NCI-H2196 treated with DMSO at 0.1 percent for 48 hours (cell line): Measurements from ENCODE around the gene MDGA2.
"Not testable (repeated sequence)": the region's sequence is repeated elsewhere in the genome, so short reads cannot be mapped to it uniquely, and the experiment has no call there.

Experiments
- DNase-seq: peaks from one replicate; lab custom pipeline; 2025; ENCODE audit not compliant: unreplicated experiment; lab: John Stamatoyannopoulos, UW

Gene MDGA2

DNA sequence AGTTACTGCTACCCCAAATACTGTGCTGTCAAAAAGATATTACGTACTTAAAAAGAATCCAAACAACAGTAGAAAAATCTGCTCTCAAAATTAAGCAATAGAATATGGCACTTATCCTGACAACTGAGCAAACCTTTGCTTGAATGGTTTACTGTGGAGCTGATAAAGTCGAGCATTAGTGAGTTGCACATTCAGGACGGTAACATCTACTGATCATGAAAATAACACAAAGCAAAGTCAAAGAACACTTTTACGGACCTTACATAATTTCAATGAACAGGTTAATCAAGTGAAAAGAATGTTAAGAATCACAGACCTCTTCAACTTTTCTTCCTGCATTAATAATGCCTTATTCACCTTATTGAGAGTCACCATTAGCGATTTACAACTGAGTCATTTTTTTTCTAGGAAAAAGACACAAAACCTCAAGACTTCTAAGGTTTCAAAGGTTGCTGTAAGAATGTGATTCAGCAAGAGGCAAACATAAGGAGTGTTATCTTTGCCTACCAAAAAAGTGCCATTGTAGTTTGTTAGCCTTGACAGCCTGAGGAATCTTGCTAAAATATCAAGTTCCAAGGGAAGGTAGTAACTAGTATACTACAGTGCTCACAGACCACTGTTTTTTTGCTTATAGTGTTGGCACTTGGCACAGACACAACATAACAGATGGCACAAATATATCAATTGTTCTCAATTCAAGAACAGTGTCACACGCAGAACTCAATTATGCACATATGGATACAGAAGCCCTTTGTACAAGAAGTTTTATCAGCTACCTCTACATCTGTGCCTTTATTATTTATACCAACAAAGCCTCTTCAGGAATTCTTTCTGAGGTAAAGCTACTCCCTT lies 689.6 kb downstream of the MDGA2 start:
- no peak for DNase-seq

DNA sequence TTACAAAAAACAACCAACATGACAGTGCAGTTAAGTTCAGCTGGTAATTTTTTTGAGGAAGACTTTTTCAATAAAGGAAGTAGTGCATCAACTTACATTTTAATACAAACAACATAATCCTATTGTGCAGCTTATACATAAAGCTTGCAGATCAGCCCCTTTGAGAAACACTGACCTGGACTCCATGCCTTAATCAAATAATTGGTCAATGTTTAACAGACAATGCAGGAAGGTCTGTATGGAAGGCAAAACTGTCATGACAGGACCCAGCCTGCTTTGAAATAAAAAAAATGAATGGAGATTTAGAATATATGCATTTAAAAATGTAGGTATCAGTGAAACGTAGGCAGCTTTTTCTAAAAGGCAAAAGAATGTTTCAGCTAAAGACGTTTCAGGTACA lies 702.1 kb downstream of the MDGA2 start:
- no peak for DNase-seq

DNA sequence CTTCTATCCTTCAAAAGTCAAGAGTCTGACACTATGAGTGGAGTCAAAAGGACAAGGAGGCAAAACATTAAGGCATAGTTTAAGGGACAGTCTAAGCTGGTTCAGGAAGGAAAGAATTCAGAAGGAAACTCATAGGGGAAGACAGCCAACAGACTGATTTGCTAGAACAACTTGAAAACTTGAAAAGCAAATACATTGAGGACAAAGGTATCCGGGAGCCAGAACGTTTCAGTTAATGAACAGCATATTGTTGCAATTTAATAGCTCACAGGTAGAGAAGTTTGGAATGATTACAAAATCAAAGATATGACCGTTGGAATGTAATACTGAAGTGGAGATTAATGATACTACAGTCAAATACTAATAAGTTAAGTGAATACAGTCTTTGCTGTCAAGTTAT lies 711.0 kb downstream of the MDGA2 start:
- no peak for DNase-seq

DNA sequence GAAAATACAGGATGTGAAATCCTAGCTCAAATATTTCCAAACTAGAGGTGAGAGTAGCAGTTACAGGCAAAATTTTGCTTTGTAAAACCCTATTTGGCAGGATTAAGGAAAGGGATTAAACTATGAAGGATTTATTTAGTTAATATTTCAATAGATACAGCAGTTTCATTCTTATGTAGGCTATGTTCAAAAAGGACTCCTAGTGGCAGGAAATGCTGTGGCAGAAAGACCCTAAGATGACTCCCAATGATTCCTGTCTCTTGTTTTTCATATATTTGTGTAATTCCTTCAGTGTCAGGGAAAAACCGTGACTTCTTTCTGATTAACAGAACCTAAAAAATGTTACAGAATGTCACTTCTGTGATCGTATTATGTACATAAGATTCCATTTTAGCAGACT lies 724.3 kb downstream of the MDGA2 start:
- DNase-seq, result no peak

DNA sequence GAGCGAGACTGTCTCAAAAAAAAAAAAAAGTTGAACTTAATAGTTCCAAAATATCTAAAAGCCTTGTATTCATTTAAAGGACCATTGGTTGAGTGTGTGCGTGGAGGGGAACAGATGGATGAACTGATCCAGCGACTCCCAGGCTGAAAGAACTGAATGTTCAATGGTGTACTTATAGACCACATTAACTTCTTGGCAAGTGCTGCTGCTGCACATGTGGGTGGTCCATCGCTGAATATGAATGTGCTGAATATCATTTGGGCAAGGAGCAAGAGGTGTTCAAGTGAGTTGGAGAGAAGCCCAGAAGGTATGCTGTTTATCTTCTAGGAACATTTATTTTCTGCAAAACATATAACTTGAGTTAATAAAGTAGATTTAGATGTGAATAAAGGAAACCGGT lies 734.8 kb downstream of the MDGA2 start:
- no peak for DNase-seq

DNA sequence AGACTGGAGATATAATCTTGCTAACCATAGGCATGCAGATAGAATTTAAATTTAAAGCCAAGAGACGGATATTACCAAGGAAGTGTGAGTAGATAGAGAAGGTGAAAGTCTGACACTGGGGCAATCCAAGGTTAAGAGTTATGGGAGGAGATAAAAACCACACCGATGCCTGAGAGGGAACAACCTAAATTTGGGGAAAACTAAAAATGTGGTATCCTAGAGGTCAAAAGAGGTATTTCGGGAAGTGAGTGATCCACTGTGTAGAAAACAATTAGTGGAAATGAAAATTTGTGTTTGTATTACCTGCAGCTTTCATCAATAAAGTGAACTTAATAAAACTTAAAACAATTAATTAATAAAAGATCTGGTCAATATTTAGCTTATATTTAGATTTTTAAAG lies 754.9 kb downstream of the MDGA2 start:
- DNase-seq, result no peak

DNA sequence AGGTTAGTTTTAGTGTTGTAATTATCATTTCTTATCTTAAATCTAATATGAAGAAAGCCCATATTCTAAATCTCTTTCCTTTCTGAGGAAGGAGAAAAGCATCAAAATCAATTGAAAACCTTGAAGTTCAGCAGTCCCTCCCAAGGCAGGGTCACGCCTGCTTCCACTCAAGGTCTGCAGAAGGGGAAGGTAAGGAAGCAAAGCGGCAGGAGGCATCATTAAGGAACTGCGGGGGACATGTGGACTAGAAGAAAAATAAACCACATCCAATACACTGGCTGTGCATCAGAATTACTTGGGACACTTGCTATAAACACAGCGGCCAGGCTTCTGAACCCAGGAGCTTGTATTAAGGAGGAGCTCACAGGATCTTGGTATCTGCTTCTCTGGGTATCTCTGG lies 759.9 kb downstream of the MDGA2 start:
- DNase-seq, result not testable (repeated sequence)

DNA sequence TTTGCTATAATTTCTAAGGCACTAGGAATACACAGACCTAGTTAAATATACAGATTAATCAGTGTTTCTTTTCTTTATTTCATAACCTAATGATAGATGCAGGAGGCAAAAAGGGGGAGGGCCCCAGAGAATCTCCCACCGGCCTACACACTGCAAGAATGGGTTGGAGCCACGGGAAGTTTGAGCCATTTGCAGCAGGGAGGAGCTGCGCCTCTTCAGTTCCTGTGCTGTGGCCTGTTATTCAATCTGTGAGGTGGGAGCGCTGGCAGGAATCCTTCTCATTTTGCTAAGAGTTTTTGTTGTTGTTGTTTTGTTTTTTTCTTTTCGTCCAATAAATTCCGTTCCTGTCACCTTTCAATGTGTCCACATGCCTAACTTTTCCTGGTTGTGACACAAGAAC lies 772.6 kb downstream of the MDGA2 start:
- DNase-seq, result no peak

DNA sequence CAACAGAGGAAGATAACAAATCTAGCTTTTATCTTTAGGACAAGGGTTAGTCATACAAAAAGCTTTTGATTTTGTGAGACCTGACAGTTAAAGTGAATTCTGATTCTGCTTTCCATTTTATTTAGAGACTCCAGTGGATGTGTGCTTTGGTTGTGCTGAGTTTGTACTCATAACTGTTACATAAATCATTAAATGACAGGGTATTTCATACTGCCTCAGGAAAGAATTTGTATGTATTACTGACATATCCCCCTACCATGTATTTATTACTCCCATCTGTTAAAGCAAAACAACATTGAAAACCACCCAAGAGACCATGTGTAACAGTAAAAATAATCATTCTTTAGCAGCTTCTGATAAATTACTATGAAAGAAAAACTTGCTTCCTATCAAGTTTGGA lies 780.9 kb downstream of the MDGA2 start:
- no peak for DNase-seq

DNA sequence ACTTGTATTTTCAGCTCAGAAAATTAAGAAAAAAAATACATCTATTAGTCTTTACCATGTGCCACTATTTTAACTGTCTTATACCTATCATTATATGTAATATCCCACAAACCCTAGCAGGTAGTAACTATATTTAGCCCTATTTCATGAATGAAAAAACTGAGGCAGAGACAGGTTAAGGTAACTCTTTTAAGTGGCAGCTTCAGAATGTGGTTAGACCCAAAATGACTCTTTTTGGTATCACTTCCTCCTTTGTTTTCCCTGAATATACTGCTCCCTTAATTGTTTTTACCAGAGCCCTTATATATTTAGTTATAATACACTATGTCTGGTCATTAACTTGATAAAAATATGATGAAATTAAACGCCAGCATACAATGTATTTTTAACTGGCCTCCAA lies 788.3 kb downstream of the MDGA2 start:
- DNase-seq, result no peak

DNA sequence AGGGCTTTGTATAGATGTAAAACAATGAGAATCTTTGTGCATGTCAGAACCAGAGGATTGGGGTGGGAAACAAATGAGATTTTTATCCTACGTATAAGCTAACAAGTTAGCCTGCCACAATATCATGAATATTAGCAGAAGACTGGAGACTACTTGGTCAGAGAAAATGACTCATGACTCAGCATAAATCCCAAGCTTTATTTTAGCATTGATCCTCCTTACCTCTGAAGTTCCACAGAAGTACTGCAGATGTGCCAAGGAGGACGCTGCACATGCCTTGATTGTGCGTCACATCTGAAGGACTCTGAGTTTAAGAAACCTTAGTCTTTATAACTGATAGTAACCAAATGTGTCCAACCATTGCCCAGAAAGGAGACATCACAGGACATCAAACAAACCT lies 789.8 kb downstream of the MDGA2 start:
- no peak for DNase-seq

DNA sequence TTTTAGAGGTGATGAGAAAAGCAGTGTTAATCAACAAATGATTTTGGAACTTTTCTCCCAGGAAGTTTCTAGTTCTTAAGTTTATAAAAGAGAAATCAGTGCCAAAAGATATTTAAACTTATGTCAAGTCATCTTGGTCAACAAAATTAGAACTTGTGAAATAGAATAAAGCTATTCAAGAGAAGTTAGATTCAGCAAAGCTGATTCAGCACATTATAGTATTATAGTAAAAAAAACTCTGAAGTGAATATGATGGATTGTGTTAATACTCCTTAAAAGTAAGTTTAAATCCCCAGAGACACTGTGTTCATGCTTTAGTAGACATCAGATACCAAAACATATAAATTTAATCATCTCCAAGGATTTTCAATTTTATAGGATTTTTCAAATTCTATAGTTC lies 813.7 kb downstream of the MDGA2 start:
- no peak for DNase-seq

DNA sequence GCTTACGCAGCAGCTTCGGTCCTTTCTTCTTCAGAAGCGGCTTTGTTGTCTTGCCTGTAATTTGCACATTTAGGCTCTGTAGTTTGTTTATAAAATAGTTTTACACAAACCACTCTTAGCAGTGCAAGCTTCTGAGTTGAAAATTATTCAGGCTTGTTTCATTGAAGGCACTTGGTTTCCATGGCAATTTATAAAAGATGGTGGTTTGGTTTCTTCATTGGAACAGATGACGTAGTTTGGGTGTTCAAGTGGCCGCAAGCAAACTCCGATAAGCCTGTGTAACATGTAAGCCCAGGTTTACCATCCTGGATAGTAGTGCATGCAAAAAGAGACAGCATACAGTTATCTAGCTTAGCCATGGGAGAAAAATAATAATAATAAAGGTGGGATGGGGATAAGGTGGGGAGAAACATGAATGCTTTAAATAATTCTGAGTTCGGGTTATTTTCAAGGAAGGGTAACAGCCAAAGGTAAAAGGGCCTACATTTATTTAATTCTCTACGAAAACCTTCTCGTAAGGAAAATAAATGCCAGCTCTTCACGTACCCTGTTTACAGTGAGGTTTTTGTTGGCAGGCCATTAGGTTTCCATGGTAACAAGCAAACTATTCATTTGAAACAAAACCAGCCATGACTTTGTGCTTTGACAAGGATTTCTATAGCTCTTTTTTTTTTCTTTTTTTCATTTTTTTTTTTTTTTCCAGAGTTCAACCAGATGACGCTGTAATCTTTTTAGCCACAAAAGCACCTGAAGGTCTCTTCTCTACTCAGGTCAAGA lies 834.3 kb downstream of the MDGA2 start:
- no peak for DNase-seq

DNA sequence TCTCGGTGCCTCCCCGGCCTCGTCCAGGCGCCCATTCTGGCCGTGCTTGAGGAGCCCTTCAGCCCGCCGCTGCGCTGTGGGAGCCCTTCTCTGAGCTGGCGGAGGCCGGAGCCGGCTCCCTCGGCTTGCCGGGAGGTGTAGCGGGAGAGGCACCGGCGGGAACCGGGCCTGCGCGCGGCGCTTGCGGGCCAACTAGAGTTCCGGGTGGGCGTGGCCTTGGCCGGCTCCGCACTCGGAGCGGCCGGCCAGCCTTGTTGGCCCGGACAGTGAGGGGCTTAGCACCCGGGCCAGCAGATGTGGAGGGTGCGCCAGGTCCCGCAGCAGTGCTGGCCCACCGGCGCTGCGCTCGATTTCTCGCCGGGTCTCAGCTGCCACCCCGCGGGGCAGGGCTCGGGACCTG lies 855.1 kb downstream of the MDGA2 start:
- DNase-seq, result no peak

DNA sequence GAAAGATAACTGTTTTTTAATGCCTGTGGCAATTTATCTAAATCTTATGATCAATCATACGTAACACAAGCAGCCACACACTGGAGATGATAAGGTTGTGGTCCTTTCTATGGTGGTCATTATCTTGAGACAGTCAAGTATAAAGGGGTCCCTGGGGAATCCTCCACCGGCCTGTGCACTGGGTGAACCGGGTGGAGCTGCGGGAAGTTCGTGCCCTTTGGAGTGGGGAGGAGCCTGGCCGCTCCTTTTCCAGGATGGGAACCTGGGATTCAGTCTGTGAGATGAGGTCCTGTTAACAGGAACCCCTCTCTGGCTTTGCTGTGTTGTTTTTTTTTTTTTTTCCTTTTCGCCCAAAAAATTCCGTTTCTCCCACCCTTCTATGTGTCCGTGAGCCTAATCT lies 856.3 kb downstream of the MDGA2 start:
- DNase-seq, result no peak

DNA sequence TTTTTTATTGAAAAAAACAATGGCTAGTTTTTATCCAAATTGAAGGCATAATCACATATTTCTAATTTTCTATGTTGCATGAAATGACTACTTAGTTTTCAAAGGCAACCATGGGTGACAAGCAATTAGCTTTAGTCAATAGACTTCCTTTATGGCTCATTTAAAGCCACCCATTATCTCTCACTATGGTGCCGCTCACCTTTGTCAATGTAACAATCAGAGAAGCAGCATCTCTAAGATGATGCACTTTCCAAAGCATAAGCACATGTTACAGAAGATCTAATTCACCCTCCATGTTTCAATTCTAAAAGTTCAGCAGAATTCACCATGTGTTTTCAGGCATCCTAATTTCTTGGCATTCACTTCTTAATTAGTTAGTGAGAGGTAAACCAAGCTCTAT lies 857.3 kb downstream of the MDGA2 start:
- no peak for DNase-seq

DNA sequence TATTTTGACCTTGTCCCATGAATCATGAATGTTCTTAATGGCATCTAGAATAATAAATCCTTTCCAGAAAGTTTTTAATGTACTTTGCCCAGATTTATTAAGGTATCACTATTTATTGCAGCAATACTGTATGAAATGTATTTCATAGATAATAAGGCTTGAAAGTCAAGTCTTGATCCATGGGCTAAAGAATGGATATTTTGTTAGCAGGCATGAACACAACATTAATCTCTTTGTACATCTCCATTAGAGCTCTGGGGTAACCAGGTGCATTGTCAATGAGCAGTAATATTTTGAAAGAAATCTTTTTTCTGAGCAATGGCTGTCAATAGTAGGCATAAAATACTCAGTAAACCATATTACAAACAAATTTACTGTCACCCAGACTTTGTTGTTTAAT lies 882.3 kb downstream of the MDGA2 start:
- DNase-seq, result no peak
